Spleen (tissue), 11 donors: ENCODE measurements around the gene DACH1. TPM values are rescaled to one million over a fixed set of nuclear protein-coding genes. Genes with fewer than 3 reads are reported as not detected.

Experiments
- DNase-seq: peaks from one replicate; pipeline ENCODE4 v3.0.0-alpha.2; 2020
- H3K27ac ChIP-seq, 8 donors: fragments of 200-600 bp; sonication (generic) in 7 of 8; 1 replicate in 4 of 8; 2 replicates in 4 of 8; pipeline versions ENCODE4 v1.5.0 to v1.8.0; 2016 to 2021; ENCODE audit warnings: inconsistent platforms in 4 of 8, mild to moderate bottlenecking in 4 of 8, moderate library complexity in 1 of 8
- H3K27me3 ChIP-seq, 7 donors: fragments of 200-600 bp; sonication (generic) in 6 of 7; replicated peaks in 1 of 7; 1 replicate in 4 of 7; 2 replicates in 3 of 7; pipeline versions ENCODE4 v1.5.0 to v1.8.0; 2016 to 2021; ENCODE audit warnings: inconsistent platforms in 3 of 7, mild to moderate bottlenecking in 1 of 7
- H3K36me3 ChIP-seq, 6 donors: fragments of 200-600 bp; sonication (generic) in 5 of 6; 1 replicate in 4 of 6; 2 replicates in 2 of 6; pipeline versions ENCODE4 v1.5.0 to v1.8.0; 2016 to 2021; ENCODE audit warnings: inconsistent platforms in 2 of 6
- H3K4me1 ChIP-seq, 6 donors: fragments of 200-600 bp; sonication (generic) in 5 of 6; 1 replicate in 3 of 6; 2 replicates in 3 of 6; pipeline versions ENCODE4 v1.5.0 to v1.8.0; 2016 to 2021; ENCODE audit warnings: inconsistent platforms in 3 of 6
- H3K4me3 ChIP-seq, 8 donors: fragments of 200-600 bp; sonication (generic) in 7 of 8; 1 replicate in 4 of 8; 2 replicates in 4 of 8; pipeline versions ENCODE4 v1.5.0 to v1.8.0; 2016 to 2021; ENCODE audit warnings: inconsistent platforms in 4 of 8, mild to moderate bottlenecking in 4 of 8, moderate library complexity in 2 of 8
- H3K9me3 ChIP-seq, 8 donors: fragments of 200-600 bp; sonication (generic) in 7 of 8; 1 replicate in 4 of 8; 2 replicates in 4 of 8; pipeline versions ENCODE4 v1.5.0 to v1.8.0; 2016 to 2021; ENCODE audit warnings: inconsistent platforms in 4 of 8
- POLR2A ChIP-seq, 3 donors: fragments of 450-650 bp; IDR thresholded peaks; one replicate each; pipeline ENCODE4 v1.5.1; 2017; ENCODE audit warnings: antibody characterized with exemption in 3 of 3, mild to moderate bottlenecking in 1 of 3
- POLR2AphosphoS5 ChIP-seq, 3 donors: sonication (generic); formaldehyde crosslinking; IDR thresholded peaks; one replicate each; pipeline ENCODE4 v1.5.1; 2017; ENCODE audit warnings: antibody characterized with exemption in 3 of 3
- WGBS, 5 donors: extraction: QIAGEN DNeasy Blood & Tissue Kit in 3 of 5; methylation state at CpG; one replicate each; pipeline versions ENCODE4 v1.1.5 to v1.1.7; 2013 to 2018; 5-methylcytosine and 5-hydroxymethylcytosine counted together
- intact Hi-C: fragments of 100-400 bp; cut with DNase I; formaldehyde crosslinking; loops from one replicate; pipeline ENCODE4 v1.15.0; 2023; ENCODE audit warnings: low total_unique reads
- polyA plus RNA-seq, 3 donors: library from polyadenylated mRNA; stranded (reverse); fragments of 200-250 nt; gene quantifications; one replicate each; pipeline ENCODE4 v1.2.1, GENCODE V29; 2013
- total RNA-seq, 7 donors: library from RNA; depleted of rRNA in 3 of 7; stranded (reverse); fragments of >200 nt in 3 of 7; fragmentation: NEBNext Ultra II Directional in 4 of 7; extraction: Animal tissue kit (Norgen Biotek cat#: 25700) in 4 of 7; gene quantifications; one replicate each; pipeline versions ENCODE4 v1.1.0 to v1.2.1, GENCODE V29; 2016 to 2021
- TF ChIP-seq, protein P1 (sequence below), 11 experiments: fragments of 200-600 bp in 7 of 11; fragments of 450-650 bp in 4 of 11; sonication (generic) in 4 of 11; IDR thresholded peaks in 8 of 11; conservative IDR thresholded peaks in 3 of 11; 1 replicate in 7 of 11; 2 replicates in 4 of 11; pipeline versions ENCODE4 v1.4.0 to v1.8.0; 2016 to 2021; ENCODE audit warnings: antibody characterized with exemption in 11 of 11, inconsistent platforms in 4 of 11, mild to moderate bottlenecking in 1 of 11
- donor health status: healthy with polysubstance abuse.
- donor health status: DM: no; HTN: no; CAD: no; lungs with moderate emphysema.
- donor health status: DM: no; HTN: no; CAD: no.
- donor health status: Bipolar disorder and iron deficiency.
- donor health status: healthy.
- donor health status: DM: no; HTN: no; CAD: no.
- donor health status: DM: yes; HTN: yes; CAD: no.

DACH1 gene
- total and polyA plus RNA-seq, 10 donors: 0.80 to 18.9 (median 11.4) TPM

GRCh38 chr13:71632206-71632605, 234.8 kb downstream of the DACH1 start:
- peaks cover 0 to 6% (median 0%) of the 10 kb centered on the region in 6 donors for H3K4me1 ChIP-seq
- 68 to 86% (median 72%) methylated on average over 3 of the region's 3 CpGs for WGBS, 5 donors
- TF ChIP-seq, protein P1, sequence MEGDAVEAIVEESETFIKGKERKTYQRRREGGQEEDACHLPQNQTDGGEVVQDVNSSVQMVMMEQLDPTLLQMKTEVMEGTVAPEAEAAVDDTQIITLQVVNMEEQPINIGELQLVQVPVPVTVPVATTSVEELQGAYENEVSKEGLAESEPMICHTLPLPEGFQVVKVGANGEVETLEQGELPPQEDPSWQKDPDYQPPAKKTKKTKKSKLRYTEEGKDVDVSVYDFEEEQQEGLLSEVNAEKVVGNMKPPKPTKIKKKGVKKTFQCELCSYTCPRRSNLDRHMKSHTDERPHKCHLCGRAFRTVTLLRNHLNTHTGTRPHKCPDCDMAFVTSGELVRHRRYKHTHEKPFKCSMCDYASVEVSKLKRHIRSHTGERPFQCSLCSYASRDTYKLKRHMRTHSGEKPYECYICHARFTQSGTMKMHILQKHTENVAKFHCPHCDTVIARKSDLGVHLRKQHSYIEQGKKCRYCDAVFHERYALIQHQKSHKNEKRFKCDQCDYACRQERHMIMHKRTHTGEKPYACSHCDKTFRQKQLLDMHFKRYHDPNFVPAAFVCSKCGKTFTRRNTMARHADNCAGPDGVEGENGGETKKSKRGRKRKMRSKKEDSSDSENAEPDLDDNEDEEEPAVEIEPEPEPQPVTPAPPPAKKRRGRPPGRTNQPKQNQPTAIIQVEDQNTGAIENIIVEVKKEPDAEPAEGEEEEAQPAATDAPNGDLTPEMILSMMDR (IDR thresholded peaks at IDR 0.05 in 8 of 11, conservative IDR thresholded peaks at IDR 0.05 in 3 of 11): no peak
- no peak for TF ChIP-seq POLR2A (IDR thresholded peaks at IDR 0.05)
- TF ChIP-seq POLR2AphosphoS5 (IDR thresholded peaks at IDR 0.05): no peak
- H3K27me3 ChIP-seq: no peaks in the 10 kb centered on the region
- H3K27ac ChIP-seq: no peak overlapping the region
- no peaks in the 10 kb centered on the region for H3K36me3 ChIP-seq
- no peak for DNase-seq
- intact Hi-C loops: no loop called here
- H3K4me3 ChIP-seq: no peak overlapping the region
- H3K9me3 ChIP-seq: no peaks in the 10 kb centered on the region

GRCh38 chr13:71629167-71629566, 237.8 kb downstream of the DACH1 start:
- DNase-seq: no peak
- intact Hi-C loops: no loop called here
- WGBS, 5 donors: 81 to 94% (median 91%) methylated on average over 3 of the region's 3 CpGs
- TF ChIP-seq, protein P1 (IDR thresholded peaks at IDR 0.05 in 8 of 11, conservative IDR thresholded peaks at IDR 0.05 in 3 of 11): no peak
- TF ChIP-seq POLR2AphosphoS5 (IDR thresholded peaks at IDR 0.05) (no peak), POLR2A (IDR thresholded peaks at IDR 0.05) (no peak)
- no peak overlapping the region for H3K27ac ChIP-seq
- H3K36me3 ChIP-seq: no peaks in the 10 kb centered on the region
- no peaks in the 10 kb centered on the region for H3K9me3 ChIP-seq
- peaks cover 0 to 3% (median 0%) of the 10 kb centered on the region in 6 donors for H3K4me1 ChIP-seq
- H3K4me3 ChIP-seq: no peak overlapping the region
- H3K27me3 ChIP-seq: no peaks in the 10 kb centered on the region

DNA sequence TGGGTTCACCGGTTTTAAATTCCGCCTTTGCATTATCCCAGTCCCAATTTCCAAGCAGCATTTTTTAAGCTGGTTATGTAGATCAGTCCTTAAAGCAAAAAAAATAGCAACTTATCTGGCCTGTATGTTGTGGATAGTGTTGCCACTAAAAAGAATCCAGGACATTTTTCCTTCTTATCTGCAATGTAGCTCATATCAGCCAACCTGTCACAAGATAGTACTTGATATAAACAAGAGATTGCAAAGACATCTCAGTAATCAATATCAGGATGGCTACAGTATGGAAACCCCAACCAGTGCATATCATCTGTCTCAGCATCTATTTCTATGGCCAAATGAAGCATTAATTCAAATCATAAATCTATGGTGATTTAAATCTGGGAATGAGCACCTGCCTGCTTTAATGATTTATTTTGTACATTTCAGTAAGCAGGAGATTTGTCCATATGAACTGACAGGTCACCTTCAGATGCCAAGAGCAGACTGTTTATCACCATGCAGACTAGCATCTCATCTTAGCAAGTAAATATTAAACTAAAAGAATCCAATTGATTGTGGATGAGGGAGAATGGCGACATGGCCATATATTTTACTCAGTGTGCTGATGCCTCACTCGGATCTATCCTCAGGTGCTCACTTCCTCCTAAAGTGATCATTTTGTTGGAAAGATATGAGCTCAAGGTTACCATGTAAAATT, 240.4 kb downstream of the DACH1 start:
- TF ChIP-seq POLR2A (IDR thresholded peaks at IDR 0.05) (no peak), POLR2AphosphoS5 (IDR thresholded peaks at IDR 0.05) (no peak)
- TF ChIP-seq, protein P1 (IDR thresholded peaks at IDR 0.05 in 8 of 11, conservative IDR thresholded peaks at IDR 0.05 in 3 of 11): no peak
- H3K4me3 ChIP-seq: no peak overlapping the region
- intact Hi-C loops: no loop called here

GRCh38 chr13:71625694-71626093, 241.3 kb downstream of the DACH1 start:
- intact Hi-C loops: no loop called here
- Histone ChIP-seq H3K4me3 (no peak overlapping the region), H3K4me1 (peaks cover 0 to 11% (median 0%) of the 10 kb centered on the region in 6 donors), H3K27ac (peak overlapping the region in 7 of 8 donors; percentile 28 to 78 (median 56)), H3K27me3 (no peaks in the 10 kb centered on the region), H3K9me3 (no peaks in the 10 kb centered on the region), H3K36me3 (no peaks in the 10 kb centered on the region)
- no peak for DNase-seq
- TF ChIP-seq POLR2A (IDR thresholded peaks at IDR 0.05): no peak
- TF ChIP-seq, protein P1 (IDR thresholded peaks at IDR 0.05 in 8 of 11, conservative IDR thresholded peaks at IDR 0.05 in 3 of 11): no peak
- no peak for TF ChIP-seq POLR2AphosphoS5 (IDR thresholded peaks at IDR 0.05)

More for the DNA sequence above, 240.4 kb downstream of the DACH1 start:
- WGBS, 5 donors: 73 to 88% (median 85%) methylated on average over 4 of the region's 4 CpGs
- Histone ChIP-seq H3K9me3 (no peaks in the 10 kb centered on the region), H3K27me3 (no peaks in the 10 kb centered on the region), H3K36me3 (no peaks in the 10 kb centered on the region), H3K4me1 (peaks cover 0 to 3% (median 0%) of the 10 kb centered on the region in 6 donors), H3K27ac (peak overlapping the region in 6 of 8 donors; percentile 45 to 78 (median 62))
- no peak for DNase-seq
